ENCODE data around the gene PTRH2. TPM values are rescaled to one million over a fixed set of nuclear protein-coding genes. Genes with fewer than 3 reads are reported as not detected.

The PTRH2 gene
- total and polyA plus RNA-seq, 4 experiments from 2014 or later = 16.4 to 19.5 (median 17.6) TPM

- ChIA-PET CTCF (ENCODE audit: partially characterized antibody) (interaction anchor here (1.0 to 1.7 kb wide), 4 partner anchors 46 to 375 kb away, joined by 3 to 4 read pairs (median 4); no protein-coding TSS in a partner anchor), POLR2A (ENCODE audit: partially characterized antibody) (interaction anchor here (1.0 to 3.4 kb wide), 11 partner anchors 25 to 257 kb away, joined by 3 to 34 read pairs (median 4); partner anchors contain the start of genes CLTC, RNFT1, RPS6KB1 and TUBD1)
- H3K27me3 ChIP-seq (ENCODE audit: insufficient read depth, low read length) = no peaks in the 10 kb centered on the region
- peak overlapping the region; percentile 98 for H3K27ac ChIP-seq (ENCODE audit: low read depth, low read length)
- peak in 2 of 5 donors; percentile 7 to 45 for DNase-seq
- Mint-ChIP-seq H3K4me1 (peaks cover 44 to 81% (median 56%) of the 10 kb centered on the region in 4 donors), H3K36me3 (peaks cover 0 to 20% of the 10 kb centered on the region in 2 donors), H3K9me3 (no peaks in the 10 kb centered on the region), H3K27ac (peak overlapping the region; percentile 97 to 100 (median 99)), H3K27me3 (no peaks in the 10 kb centered on the region), H3K4me3 (peak overlapping the region; percentile 97 to 100 (median 98))
- intact Hi-C loops (cut with micrococcal nuclease) = loop anchor here (1.0 to 2.0 kb wide), 2 partner anchors 89 to 185 kb away; partner anchors contain the start of genes CLTC, RPS6KB1 and TUBD1
- peak overlapping the region; percentile 97 to 99 for H3K4me3 ChIP-seq (ENCODE audit: low read length in 2 of 2)
- H3K4me1 ChIP-seq (ENCODE audit: insufficient read depth, low read length) = peaks cover 57% of the 10 kb centered on the region
- H3K9me3 ChIP-seq (ENCODE audit: control insufficient read depth in 1 of 2, low read length in 2 of 2) = no peaks in the 10 kb centered on the region
- no peaks in the 10 kb centered on the region for H3K36me3 ChIP-seq (ENCODE audit: insufficient read depth, low read length)
These were observed 771 bp upstream of the PTRH2 start for GRCh38 chr17:59707971-59708430.

- no peak overlapping the region for H3K4me3 Mint-ChIP-seq
- peak overlapping the region in 3 of 7 donors; percentile 3 to 74 (median 24) for H3K27ac Mint-ChIP-seq
- H3K27ac ChIP-seq (ENCODE audit: low read depth, low read length) = no peak overlapping the region
- CTCF ChIA-PET (ENCODE audit: partially characterized antibody) = interaction anchor here (0.7 to 1.4 kb wide), 2 partner anchors 17 to 44 kb away, joined by 3 read pairs; no protein-coding TSS in a partner anchor
- no peaks in the 10 kb centered on the region for H3K27me3 Mint-ChIP-seq
- intact Hi-C loops (cut with micrococcal nuclease) = no loop called here
- peaks cover 59% of the 10 kb centered on the region for H3K4me1 ChIP-seq (ENCODE audit: insufficient read depth, low read length)
- no peaks in the 10 kb centered on the region for H3K9me3 ChIP-seq (ENCODE audit: control insufficient read depth in 1 of 2, low read length in 2 of 2)
- H3K4me3 ChIP-seq (ENCODE audit: low read length in 2 of 2) = no peak overlapping the region
- no peaks in the 10 kb centered on the region for H3K27me3 ChIP-seq (ENCODE audit: insufficient read depth, low read length)
- H3K36me3 Mint-ChIP-seq = peaks cover 21 to 51% of the 10 kb centered on the region in 2 donors
- H3K36me3 ChIP-seq (ENCODE audit: insufficient read depth, low read length) = peaks cover 12% of the 10 kb centered on the region
- DNase-seq = no peak
- POLR2A ChIA-PET (ENCODE audit: partially characterized antibody) = no interaction called here
- peaks cover 54 to 79% (median 66%) of the 10 kb centered on the region in 4 donors for H3K4me1 Mint-ChIP-seq
- peaks cover 0 to 2% (median 0%) of the 10 kb centered on the region in 8 donors for H3K9me3 Mint-ChIP-seq
These were observed 4.9 kb downstream of the PTRH2 start for GRCh38 chr17:59702304-59702703.

- Histone ChIP-seq H3K4me1 (ENCODE audit: insufficient read depth, low read length) (peaks cover 41% of the 10 kb centered on the region), H3K27me3 (ENCODE audit: insufficient read depth, low read length) (no peaks in the 10 kb centered on the region), H3K27ac (ENCODE audit: low read depth, low read length) (no peak overlapping the region), H3K36me3 (ENCODE audit: insufficient read depth, low read length) (peaks cover 29% of the 10 kb centered on the region), H3K4me3 (ENCODE audit: low read length in 2 of 2) (no peak overlapping the region), H3K9me3 (ENCODE audit: control insufficient read depth in 1 of 2, low read length in 2 of 2) (no peaks in the 10 kb centered on the region)
- peaks cover 30 to 62% of the 10 kb centered on the region in 2 donors for H3K36me3 Mint-ChIP-seq
- peak overlapping the region in 1 of 8 donors; percentile 11 for H3K4me3 Mint-ChIP-seq
- ChIA-PET POLR2A (ENCODE audit: partially characterized antibody) (interaction anchor here (1.0 kb wide), 1 partner anchor 25 kb away, joined by 3 read pairs; no protein-coding TSS in a partner anchor), CTCF (ENCODE audit: partially characterized antibody) (no interaction called here)
- intact Hi-C loops (cut with micrococcal nuclease) = no loop called here
- H3K4me1 Mint-ChIP-seq = peaks cover 45 to 68% (median 52%) of the 10 kb centered on the region in 4 donors
- no peak for DNase-seq
- H3K27me3 Mint-ChIP-seq = no peaks in the 10 kb centered on the region
- H3K9me3 Mint-ChIP-seq = peaks cover 0 to 2% (median 0%) of the 10 kb centered on the region in 8 donors
- H3K27ac Mint-ChIP-seq = peak overlapping the region in 5 of 7 donors; percentile 15 to 84 (median 50)
These were observed 7.4 kb downstream of the PTRH2 start for GRCh38 chr17:59699786-59700185.

- Histone ChIP-seq H3K27ac (ENCODE audit: low read depth, low read length) (no peak overlapping the region), H3K36me3 (ENCODE audit: insufficient read depth, low read length) (peaks cover 31% of the 10 kb centered on the region), H3K4me3 (ENCODE audit: low read length in 2 of 2) (no peak overlapping the region), H3K4me1 (ENCODE audit: insufficient read depth, low read length) (peaks cover 35% of the 10 kb centered on the region), H3K27me3 (ENCODE audit: insufficient read depth, low read length) (no peaks in the 10 kb centered on the region), H3K9me3 (ENCODE audit: control insufficient read depth in 1 of 2, low read length in 2 of 2) (no peaks in the 10 kb centered on the region)
- Mint-ChIP-seq H3K36me3 (peaks cover 35 to 65% of the 10 kb centered on the region in 2 donors), H3K4me1 (peaks cover 42 to 63% (median 48%) of the 10 kb centered on the region in 4 donors), H3K27ac (peak overlapping the region in 3 of 7 donors; percentile 15 to 56 (median 43)), H3K27me3 (no peaks in the 10 kb centered on the region), H3K4me3 (peak overlapping the region in 1 of 8 donors; percentile 44), H3K9me3 (peaks cover 0 to 2% (median 0%) of the 10 kb centered on the region in 8 donors)
- ChIA-PET POLR2A (ENCODE audit: partially characterized antibody) (interaction anchor here (1.0 kb wide), 1 partner anchor 25 kb away, joined by 3 read pairs; no protein-coding TSS in a partner anchor), CTCF (ENCODE audit: partially characterized antibody) (no interaction called here)
- intact Hi-C loops (cut with micrococcal nuclease) = no loop called here
- DNase-seq = no peak
These were observed 8.0 kb downstream of the PTRH2 start for GRCh38 chr17:59699218-59699617.

- peaks cover 40 to 73% of the 10 kb centered on the region in 2 donors for H3K36me3 Mint-ChIP-seq
- no peak overlapping the region for H3K4me3 Mint-ChIP-seq
- peaks cover 38 to 58% (median 44%) of the 10 kb centered on the region in 4 donors for H3K4me1 Mint-ChIP-seq
- H3K27ac Mint-ChIP-seq = peak overlapping the region in 2 of 7 donors; percentile 13 to 85
- POLR2A ChIA-PET (ENCODE audit: partially characterized antibody) = no interaction called here
- Histone ChIP-seq H3K27me3 (ENCODE audit: insufficient read depth, low read length) (no peaks in the 10 kb centered on the region), H3K27ac (ENCODE audit: low read depth, low read length) (no peak overlapping the region), H3K4me3 (ENCODE audit: low read length in 2 of 2) (no peak overlapping the region), H3K36me3 (ENCODE audit: insufficient read depth, low read length) (peaks cover 40% of the 10 kb centered on the region), H3K9me3 (ENCODE audit: control insufficient read depth in 1 of 2, low read length in 2 of 2) (no peaks in the 10 kb centered on the region), H3K4me1 (ENCODE audit: insufficient read depth, low read length) (peaks cover 33% of the 10 kb centered on the region)
- peaks cover 0 to 2% (median 0%) of the 10 kb centered on the region in 8 donors for H3K9me3 Mint-ChIP-seq
- intact Hi-C loops (cut with micrococcal nuclease) = no loop called here
- CTCF ChIA-PET (ENCODE audit: partially characterized antibody) = no interaction called here
- H3K27me3 Mint-ChIP-seq = no peaks in the 10 kb centered on the region
- no peak for DNase-seq
These were observed 9.1 kb downstream of the PTRH2 start for GRCh38 chr17:59698143-59698542.

- Mint-ChIP-seq H3K27me3 (no peaks in the 10 kb centered on the region), H3K4me3 (no peak overlapping the region), H3K27ac (peak overlapping the region in 6 of 7 donors; percentile 13 to 72 (median 40)), H3K9me3 (peaks cover 0 to 2% (median 0%) of the 10 kb centered on the region in 8 donors), H3K36me3 (peaks cover 41 to 70% of the 10 kb centered on the region in 2 donors), H3K4me1 (peaks cover 32 to 46% (median 38%) of the 10 kb centered on the region in 4 donors)
- H3K4me1 ChIP-seq (ENCODE audit: insufficient read depth, low read length) = peaks cover 33% of the 10 kb centered on the region
- ChIA-PET POLR2A (ENCODE audit: partially characterized antibody) (no interaction called here), CTCF (ENCODE audit: partially characterized antibody) (no interaction called here)
- H3K27ac ChIP-seq (ENCODE audit: low read depth, low read length) = no peak overlapping the region
- no peak overlapping the region for H3K4me3 ChIP-seq (ENCODE audit: low read length in 2 of 2)
- H3K9me3 ChIP-seq (ENCODE audit: control insufficient read depth in 1 of 2, low read length in 2 of 2) = no peaks in the 10 kb centered on the region
- no peaks in the 10 kb centered on the region for H3K27me3 ChIP-seq (ENCODE audit: insufficient read depth, low read length)
- DNase-seq = no peak
- intact Hi-C loops (cut with micrococcal nuclease) = no loop called here
- peaks cover 40% of the 10 kb centered on the region for H3K36me3 ChIP-seq (ENCODE audit: insufficient read depth, low read length)
These were observed 10.4 kb downstream of the PTRH2 start for GRCh38 chr17:59696682-59697277.

GRCh38 chr17:59695945-59696681 is 11.1 kb downstream of the PTRH2 start:
- Mint-ChIP-seq H3K4me1 (peaks cover 31 to 45% (median 36%) of the 10 kb centered on the region in 4 donors), H3K27ac (peak overlapping the region in 1 of 7 donors; percentile 44), H3K36me3 (peaks cover 47 to 71% of the 10 kb centered on the region in 2 donors), H3K9me3 (peaks cover 0 to 2% (median 0%) of the 10 kb centered on the region in 8 donors), H3K4me3 (no peak overlapping the region), H3K27me3 (no peaks in the 10 kb centered on the region)
- Histone ChIP-seq H3K4me3 (ENCODE audit: low read length in 2 of 2) (no peak overlapping the region), H3K4me1 (ENCODE audit: insufficient read depth, low read length) (peaks cover 30% of the 10 kb centered on the region), H3K27ac (ENCODE audit: low read depth, low read length) (no peak overlapping the region), H3K27me3 (ENCODE audit: insufficient read depth, low read length) (no peaks in the 10 kb centered on the region), H3K9me3 (ENCODE audit: control insufficient read depth in 1 of 2, low read length in 2 of 2) (no peaks in the 10 kb centered on the region), H3K36me3 (ENCODE audit: insufficient read depth, low read length) (peaks cover 41% of the 10 kb centered on the region)
- ChIA-PET POLR2A (ENCODE audit: partially characterized antibody) (no interaction called here), CTCF (ENCODE audit: partially characterized antibody) (no interaction called here)
- intact Hi-C loops (cut with micrococcal nuclease) = no loop called here
- no peak for DNase-seq
